GF-D8 (cell line): Measurements from ENCODE around the gene TSBP1.
"Not testable (repeated sequence)": the region's sequence is repeated elsewhere in the genome, so short reads cannot be mapped to it uniquely, and the experiment has no call there.

Source experiments
- DNase-seq: peaks from one replicate; lab custom pipeline; 2025; lab: John Stamatoyannopoulos, UW

TSBP1 gene

DNA sequence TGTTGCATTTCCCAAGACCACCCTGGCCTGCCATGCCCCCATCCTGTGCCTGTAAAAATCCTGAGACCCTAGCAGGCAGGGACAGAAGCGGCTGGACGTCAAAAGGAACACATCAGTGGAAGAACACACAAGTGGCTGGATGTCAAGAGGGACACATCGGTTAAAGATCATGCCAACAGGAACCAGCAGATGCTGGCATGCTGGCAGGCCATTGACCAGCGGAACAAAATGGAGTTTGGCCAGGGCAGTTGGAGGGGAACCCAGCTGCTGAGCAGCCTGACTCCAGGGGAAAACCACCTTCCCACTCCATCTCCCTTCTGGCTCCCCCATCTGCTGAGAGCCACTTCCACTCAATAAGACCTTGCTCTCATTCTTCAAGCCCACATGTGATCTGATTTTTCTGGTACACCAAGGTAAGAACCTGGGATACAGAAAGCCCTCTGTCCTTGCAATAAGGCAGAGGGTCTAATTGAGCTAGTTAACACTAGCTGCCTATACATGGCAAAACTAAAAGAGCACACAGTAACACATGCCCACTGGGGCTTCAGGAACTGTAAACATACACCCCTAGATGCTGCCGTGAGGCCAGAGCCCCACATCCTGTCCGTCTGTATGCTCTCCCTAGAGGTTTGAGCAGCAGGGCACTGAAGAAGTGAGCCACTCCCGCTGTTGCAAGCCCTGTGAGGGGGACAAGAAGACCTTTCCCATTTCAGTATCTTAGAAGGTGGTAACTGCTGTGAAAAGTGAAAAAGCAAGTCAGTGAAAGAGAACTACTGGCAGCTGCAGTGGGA, 4.2 kb upstream of the TSBP1 start:
- DNase-seq, result no peak

DNA sequence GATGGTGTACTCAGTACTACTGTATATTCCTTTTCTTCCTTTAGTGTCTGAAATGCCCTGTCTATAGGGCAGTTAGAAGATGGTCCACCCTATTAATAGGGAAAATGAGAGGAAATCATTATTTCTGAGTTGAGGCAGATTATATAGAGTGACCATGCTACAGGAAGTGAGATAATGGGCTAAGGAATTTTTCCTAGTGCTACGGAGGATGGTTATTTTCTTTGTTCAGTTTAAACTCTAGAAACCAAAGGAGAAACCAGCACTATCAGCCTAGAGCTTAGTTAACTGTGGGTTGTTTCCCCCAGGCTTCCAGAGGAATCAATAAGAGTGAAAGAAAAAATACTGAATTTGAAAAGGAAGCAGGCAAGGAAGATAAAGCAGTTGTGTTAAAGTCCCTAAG, 474 bp downstream of the TSBP1 start:
- DNase-seq, result no peak

DNA sequence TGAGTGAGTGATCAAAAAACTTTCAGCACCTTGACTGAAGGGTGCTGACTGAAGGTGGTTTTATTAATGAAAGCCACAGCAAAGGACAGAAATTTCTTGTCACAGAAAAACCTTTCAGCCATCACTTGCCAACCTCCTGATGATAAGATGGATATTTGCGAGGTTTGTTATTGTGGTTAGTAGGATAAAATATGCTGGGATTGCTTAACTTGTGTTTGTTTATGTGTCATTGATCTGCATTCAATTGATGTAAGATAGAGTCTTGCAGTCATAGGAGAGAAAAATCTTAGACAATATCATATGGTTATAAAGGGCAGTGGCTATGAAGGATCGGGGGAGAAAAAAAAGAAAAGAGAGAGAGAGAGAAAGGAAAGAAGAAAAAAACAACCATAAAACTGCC, 1.2 kb downstream of the TSBP1 start:
- no peak for DNase-seq

DNA sequence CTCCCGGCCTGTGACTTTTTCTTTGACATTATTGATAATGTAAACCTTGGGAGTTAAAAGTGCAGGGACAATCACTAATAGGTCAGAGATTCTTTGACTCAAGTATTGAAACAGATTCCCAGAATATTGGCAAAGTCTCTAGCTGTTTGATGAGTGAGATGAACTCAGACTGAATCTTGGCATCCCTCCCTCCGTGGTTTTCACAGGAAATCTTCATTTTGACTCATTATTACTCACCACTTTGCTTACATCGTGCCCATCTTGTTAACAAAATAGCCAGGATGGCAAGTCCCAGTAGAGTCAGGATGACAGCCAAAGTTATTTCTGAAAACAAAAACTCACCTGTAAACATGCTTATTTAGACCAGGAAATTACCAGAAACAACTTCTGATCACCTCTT, 2.0 kb downstream of the TSBP1 start:
- no peak for DNase-seq

DNA sequence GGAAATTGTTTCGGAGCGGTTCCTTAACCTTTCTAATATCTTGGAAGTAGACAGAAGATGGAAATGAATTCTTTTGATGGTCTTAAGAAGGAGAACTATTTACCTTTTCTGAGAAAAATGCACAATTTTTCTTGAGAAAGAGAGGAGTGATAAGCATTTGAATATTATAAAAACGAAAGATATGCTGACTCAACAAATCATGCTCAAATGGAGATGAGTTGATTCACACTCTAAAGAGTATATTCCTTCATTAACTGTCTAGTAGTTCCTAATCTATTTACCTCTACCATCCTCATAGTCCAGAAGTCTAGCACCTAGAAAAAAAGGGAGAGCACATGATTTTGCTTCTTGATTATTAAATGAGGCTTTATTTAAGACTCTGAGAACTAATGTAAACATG, 4.1 kb downstream of the TSBP1 start:
- DNase-seq, result no peak

DNA sequence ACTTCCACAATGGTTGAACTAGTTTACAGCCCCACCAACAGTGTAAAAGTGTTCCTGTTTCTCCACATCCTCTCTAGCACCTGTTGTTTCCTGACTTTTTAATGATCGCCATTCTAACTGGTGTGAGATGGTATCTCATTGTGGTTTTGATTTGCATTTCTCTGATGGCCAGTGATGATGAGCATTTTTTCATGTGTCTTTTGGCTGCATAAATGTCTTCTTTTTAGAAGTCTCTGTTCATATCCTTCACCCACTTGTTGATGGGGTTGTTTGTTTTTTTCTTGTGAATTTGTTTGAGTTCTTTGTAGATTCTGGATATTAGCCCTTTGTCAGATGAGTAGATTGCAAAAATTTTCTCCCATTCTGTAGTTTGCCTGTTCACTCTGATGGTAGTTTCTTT, 12.5 kb downstream of the TSBP1 start:
- DNase-seq, result not testable (repeated sequence)

DNA sequence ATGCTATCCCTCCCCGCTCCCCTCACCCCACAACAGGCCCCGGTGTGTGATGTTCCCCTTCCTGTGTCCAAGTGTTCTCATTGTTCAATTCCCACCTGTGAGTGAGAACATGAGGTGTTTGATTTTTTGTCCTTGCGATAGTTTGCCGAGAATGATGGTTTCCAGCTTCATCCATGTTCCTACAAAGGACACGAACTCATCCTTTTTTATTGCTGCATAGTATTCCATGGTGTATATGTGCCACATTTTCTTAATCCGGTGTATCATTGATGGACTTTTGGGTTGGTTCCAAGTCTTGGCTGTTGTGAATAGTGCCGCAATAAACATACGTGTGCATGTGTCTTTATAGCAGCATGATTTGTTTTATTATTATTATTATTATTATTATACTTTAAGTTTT, 13.2 kb downstream of the TSBP1 start:
- DNase-seq, result not testable (repeated sequence)

DNA sequence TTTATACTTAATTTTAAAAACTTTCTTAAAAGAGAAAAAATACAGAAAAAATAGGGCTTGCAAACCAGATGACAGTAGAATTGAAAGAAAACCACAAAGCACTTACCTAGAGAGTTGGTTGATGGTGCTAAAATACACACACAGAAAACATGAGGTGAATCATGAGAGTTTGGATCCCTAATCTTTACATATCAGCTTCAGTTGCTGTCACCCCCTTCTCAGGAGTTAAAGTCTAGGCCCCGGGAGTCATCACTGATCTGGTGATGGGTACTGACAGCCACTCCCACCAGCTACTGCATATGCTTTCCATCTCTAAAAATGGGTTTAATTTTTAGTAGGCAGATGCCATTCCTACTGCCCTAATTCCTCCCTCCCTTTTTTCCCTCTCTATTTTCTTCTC, 16.7 kb downstream of the TSBP1 start:
- DNase-seq, result no peak

DNA sequence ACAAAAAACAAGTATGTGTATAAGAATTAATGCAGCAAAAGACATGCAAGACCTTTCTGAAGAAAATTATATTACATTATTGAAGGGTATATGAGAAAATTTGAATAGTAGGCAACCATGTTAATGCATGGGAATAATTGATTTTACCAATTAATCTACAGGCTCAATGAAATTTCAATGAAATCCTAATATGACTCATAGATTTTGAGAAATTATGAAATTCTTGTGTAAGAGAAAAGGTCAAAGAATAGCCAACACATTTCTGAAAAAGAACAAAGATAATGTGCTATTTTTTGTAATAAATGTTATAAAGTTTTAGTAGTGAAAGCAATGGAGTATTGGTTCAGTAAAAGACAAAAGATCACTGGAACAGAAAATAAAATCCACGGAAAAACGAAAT, 18.4 kb downstream of the TSBP1 start:
- no peak for DNase-seq

DNA sequence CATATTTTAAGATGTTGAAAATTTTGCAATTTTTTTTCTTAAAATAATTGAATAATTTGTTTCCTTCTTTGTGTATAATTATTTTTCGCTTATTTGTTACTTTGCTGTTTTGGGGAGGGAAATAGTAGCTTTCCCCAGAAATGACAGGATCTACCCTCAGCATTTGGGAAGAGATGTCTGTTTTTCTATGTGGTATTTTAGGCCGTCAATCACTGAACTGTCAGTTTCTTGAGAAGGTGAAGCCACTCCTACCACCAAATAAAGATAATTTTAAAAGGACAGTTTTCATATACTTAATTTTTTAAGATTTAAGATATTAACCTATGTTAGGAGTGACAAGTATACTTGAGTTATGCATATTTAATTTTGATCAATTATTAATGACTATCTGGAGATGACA, 31.5 kb downstream of the TSBP1 start:
- no peak for DNase-seq

DNA sequence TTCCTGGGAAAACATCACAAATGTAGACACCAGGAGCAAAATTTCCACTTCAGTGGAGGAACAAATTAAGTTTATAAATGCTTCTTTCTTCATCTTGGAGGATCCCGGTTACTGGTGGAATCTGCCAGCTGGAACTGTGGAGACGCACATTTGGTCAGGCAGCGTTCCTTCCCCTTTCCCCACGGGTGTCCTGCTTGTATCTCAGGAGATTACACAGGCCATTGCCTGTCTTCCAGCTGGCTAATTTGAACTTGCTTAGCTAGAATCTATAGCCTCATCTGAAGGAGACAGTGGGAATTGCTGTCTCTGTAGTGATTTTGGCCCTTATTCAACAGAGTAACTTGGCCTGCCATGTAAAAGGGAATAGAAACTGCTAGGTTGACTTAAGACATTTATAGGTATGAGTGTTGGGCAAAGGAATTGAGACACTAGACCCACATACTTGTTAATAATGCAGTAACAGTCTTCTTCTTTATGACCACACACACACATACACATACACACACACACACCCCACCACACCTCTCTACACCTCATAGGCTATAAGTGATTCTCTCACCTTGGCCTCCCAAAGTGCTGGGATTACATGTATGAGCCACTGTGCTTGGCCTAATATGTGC, 34.4 kb downstream of the TSBP1 start:
- no peak for DNase-seq

DNA sequence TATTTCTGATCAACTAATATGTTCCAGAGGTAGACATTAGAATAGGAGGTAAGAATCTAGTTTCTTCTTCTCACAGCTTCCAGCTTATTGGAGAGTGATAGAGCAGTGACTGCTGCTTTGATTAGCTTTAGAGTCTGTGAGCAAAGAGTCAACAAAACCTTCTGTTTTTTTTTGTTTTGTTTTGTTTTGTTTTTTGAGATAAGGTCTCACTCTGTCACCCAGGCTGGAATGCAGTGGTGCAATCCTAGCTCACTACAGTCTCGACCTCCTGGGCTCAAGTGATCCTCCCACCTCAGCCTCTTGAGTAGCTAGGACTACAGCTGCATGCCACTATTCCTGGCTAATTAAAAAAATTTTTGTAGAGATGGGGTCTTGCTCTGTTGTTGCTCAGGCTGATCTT, 39.3 kb downstream of the TSBP1 start:
- no peak for DNase-seq

DNA sequence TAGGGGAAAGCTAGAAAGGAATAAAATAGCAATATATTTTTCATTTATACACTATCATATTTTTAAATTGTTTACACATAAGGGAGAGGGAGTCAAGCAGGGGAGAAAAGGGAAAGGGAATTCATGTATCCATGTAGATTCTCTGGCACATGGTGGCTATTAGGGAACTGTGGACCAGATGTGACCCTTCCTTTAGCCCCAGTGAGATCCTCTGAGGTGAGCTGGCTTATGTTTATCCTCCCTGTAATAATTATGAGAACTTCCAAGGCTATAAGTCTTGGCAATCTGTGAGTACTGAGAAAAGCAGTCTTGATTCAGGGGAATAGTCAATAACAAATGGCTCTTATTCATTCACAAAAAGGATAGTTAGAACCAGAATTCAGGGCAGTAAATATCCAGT, 42.6 kb downstream of the TSBP1 start:
- DNase-seq, result no peak

DNA sequence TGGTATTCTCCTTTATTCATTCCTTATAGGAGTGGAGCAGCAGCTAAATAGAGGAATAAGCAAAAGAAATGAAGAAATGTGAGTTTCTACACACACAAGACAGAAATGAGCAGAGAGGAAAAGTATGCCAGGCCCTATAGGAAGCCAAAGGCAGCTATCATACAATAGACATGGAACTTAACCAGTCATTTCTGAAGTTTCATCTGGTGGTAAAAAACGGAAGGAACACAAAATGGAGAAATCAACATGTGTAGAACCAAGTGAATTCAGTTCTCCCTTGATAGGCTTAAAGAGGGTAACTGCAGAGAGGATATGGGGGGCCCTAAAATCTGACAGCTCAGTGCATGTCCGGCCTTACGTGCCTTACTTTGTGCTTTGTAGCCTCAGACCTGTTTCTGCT, 44.6 kb downstream of the TSBP1 start:
- peak; percentile 32 for DNase-seq

DNA sequence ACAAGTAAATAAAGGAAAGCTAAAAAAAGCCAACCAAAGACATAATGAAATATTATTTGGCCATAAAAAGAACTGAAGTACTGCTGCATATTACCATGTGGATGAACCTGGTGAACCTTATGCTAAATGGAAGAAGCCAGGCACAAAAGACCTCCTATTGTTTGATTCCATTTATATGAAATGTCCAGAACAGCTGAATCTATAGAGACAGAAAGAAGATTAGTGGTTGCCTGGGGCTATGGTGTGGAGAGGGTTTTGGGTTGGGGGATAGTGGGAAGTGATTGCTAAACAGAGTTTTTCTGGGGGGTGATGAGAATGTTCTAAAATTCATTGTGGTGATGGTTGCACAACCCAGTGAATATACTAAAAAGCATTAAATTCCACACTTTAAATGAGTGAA, 53.2 kb downstream of the TSBP1 start:
- no peak for DNase-seq

DNA sequence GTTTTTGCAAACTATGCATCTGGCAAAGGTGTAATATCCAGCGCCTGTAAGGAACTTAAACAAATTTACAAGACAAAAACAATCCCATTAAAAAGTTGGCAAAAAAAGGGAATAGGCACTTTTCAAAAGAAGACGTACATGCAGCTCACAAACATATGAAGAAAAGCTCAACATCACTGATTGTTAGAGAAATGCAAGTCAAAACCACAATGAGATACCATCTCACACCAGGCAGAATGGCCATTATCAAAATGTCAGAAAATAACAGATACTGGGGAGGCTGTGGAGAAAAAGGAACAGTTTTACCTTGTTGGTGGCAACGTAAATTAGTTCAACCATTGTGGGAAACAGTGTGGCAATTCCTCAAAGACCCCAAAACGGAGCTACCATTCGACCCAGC, 54.2 kb downstream of the TSBP1 start:
- no peak for DNase-seq

DNA sequence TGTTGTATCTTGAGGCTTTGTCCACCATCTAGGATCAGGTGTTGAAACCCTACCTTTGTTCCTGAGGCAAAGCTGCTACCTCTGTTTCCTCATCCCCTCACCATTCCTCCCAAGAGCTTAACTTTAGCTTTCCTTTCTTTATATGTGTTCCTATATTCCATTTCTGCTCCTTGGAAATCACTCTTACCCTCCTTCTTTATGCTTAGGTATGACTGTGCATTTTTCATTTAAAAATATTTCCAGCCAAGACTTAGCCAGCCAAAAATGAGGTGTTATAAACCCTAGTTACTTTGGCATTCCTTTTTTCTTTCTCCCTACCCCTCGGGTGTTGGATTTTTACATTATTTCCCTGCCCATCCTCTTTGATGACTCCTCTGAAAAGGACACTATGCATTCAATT, 57.7 kb downstream of the TSBP1 start:
- no peak for DNase-seq

DNA sequence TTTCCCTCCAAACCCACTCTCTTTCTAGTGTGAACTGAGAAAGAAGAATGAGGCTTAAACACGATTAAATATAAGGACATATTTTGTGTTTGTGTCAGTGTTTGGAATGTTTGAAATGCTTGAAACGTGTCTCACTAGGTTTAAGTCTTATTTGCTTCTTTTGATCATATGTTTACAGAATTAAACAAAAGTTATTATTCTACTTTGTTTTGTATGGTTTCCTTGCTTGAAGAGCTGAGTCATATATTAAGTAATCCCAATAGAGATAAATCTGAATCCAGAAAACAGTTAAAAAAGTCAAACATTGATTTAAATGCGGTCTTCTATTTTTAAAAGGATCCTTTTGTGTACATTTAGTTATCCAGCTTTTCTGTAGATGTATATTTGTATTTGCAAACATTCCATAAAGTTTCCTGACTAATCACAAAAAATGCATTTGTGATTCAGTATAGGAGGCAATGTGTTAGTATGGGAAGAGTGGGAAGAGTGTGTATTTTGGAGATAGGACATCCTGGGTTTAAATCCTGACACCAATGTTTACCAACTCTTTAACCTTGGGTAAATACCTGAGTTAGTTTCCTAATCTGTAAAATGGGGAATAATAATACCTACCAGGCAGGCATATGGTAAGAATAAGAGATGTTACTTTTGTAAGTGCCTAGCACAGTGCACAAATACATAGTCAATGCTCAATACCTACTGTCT, 72.9 kb downstream of the TSBP1 start:
- DNase-seq, result no peak

DNA sequence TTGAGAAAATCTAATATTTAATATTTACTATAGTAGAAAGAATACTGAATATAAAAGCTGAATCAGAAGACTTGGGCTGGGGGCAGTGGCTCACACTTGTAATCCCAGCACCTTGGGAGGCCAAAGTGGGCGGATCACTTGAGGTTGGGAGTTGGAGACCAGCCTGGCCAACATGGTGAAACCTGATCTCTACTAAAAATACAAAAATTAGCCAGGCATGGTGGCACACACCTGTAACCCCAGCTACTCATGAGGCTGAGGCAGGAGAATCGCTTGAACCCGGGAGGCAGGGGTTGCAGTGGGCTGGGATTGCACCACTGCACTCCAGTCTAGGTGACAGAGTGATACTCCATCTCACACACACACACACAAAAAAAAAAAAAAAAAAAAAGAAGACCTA, 76.7 kb downstream of the TSBP1 start:
- DNase-seq, result not testable (repeated sequence)

DNA sequence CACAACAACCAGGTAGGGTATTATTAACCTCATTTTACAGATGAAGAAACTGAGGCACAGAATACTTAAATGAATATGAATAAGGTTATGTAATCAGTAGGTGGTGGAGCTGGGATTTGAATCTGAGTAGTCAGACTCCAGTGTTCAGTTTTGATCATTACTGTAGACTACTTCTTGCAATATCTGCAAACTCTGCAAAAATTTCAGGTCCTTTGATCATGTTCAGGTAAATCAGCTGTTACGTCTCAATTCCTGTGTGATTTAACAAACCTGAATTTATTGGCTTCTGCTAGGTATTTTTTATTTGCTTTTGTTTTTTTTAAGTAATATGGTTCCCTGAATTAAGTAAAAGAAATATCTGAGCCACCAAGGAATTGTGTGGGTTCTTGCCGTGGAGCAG, 77.1 kb downstream of the TSBP1 start:
- no peak for DNase-seq

DNA sequence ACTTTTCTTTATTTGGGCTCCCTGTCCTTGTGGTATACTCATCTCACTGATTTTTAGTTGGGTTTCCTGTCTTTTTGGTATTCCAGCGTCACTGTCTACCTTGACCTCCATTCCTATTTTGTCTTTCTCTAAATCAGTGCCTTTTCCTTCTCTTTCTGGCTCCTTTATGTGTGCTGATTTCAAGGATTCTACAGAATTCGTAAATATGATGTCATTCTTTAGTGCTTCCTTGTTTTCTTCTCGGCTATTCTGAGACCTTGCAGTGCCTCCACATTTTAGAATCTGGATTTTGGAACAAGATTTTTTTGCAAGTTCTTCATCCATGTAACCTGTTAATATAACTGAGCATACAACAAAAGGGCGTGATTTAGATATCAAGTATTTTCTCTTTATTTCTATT, 78.0 kb downstream of the TSBP1 start:
- DNase-seq, result no peak

DNA sequence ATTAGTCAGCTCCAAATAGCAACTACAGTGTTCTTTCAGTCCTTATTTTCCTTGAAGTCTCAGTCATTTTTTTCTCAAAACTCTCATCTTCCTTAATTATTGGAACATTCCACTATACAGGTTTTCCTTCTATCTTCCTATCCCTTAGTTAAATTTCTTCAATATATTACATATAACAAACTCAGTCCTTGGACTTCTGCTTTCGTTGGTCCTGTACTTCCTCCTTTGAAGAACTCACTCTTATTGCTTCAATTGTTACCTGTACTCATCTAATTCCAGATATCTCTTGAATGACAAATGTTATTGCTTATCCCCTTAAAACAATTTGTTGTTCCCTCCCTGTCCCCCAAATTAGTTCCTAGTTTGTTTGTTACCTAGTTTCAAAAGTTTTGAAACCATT, 80.2 kb downstream of the TSBP1 start:
- no peak for DNase-seq

DNA sequence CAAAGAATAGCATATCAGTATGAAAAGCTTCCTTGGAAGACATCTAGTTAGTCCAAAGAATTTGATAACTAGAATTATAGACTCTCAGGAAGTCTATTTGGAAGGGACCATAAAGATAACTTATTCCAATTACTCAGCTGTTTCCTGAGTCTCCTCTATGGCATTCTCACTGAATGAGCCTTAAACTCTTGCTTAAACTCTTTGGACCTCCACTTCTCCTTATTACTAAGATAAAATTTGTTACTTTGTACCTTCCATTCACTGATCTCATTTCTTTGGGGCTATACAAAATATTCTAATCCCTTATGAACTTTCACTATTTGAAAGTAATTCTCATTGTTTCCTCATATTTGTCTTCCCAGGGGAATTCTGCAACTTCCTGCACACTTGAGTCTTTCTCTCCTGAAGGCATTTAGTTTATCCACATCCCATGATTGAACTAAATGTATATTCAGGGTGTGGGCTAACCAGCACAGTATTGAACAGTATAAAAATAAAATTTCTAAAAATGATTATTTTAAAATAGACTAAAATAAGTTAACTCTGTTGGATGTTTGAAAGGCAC, 80.7 kb downstream of the TSBP1 start:
- DNase-seq, result no peak
